Mononuclear cell (primary cell): ENCODE results near the gene SLC26A1. TPM values are rescaled to one million over a fixed set of nuclear protein-coding genes. Genes with fewer than 3 reads are reported as not detected.

Source experiments
- H3K27me3 ChIP-seq: 2 replicates; pipeline ENCODE4 v1.6.0; 2011; ENCODE audit warnings: low read length, control low read depth; ENCODE audit not compliant: insufficient read depth
- H3K4me1 ChIP-seq: 2 replicates; pipeline ENCODE4 v1.5.1; 2011; ENCODE audit warnings: mild to moderate bottlenecking, low read length, control low read depth; ENCODE audit not compliant: insufficient read depth
- H3K4me3 ChIP-seq: 2 replicates; pipeline ENCODE4 v1.5.1; 2011; ENCODE audit warnings: mild to moderate bottlenecking, low read length, moderate library complexity
- H3K9me3 ChIP-seq: 2 replicates; pipeline ENCODE4 v1.5.1; 2011; ENCODE audit warnings: low read depth, mild to moderate bottlenecking, control low read depth, low read length
- total RNA-seq: library from RNA; depleted of rRNA; stranded (reverse); fragments of >200 nt; gene quantifications from one replicate; pipeline ENCODE4 v1.2.3, GENCODE V29; 2012

Gene SLC26A1
- total RNA-seq, 1 donor: 0.10 TPM

GRCh38 chr4:963276-964225 lies 29.7 kb downstream of the SLC26A1 start:
- no peaks in the 10 kb centered on the region for H3K9me3 ChIP-seq
- H3K4me3 ChIP-seq: no peak overlapping the region
- peaks cover 4% of the 10 kb centered on the region for H3K4me1 ChIP-seq
- H3K27me3 ChIP-seq: no peaks in the 10 kb centered on the region

GRCh38 chr4:962231-963208 lies 30.7 kb downstream of the SLC26A1 start:
- H3K4me1 ChIP-seq: no peaks in the 10 kb centered on the region
- H3K9me3 ChIP-seq: no peaks in the 10 kb centered on the region
- no peaks in the 10 kb centered on the region for H3K27me3 ChIP-seq
- H3K4me3 ChIP-seq: no peak overlapping the region

DNA sequence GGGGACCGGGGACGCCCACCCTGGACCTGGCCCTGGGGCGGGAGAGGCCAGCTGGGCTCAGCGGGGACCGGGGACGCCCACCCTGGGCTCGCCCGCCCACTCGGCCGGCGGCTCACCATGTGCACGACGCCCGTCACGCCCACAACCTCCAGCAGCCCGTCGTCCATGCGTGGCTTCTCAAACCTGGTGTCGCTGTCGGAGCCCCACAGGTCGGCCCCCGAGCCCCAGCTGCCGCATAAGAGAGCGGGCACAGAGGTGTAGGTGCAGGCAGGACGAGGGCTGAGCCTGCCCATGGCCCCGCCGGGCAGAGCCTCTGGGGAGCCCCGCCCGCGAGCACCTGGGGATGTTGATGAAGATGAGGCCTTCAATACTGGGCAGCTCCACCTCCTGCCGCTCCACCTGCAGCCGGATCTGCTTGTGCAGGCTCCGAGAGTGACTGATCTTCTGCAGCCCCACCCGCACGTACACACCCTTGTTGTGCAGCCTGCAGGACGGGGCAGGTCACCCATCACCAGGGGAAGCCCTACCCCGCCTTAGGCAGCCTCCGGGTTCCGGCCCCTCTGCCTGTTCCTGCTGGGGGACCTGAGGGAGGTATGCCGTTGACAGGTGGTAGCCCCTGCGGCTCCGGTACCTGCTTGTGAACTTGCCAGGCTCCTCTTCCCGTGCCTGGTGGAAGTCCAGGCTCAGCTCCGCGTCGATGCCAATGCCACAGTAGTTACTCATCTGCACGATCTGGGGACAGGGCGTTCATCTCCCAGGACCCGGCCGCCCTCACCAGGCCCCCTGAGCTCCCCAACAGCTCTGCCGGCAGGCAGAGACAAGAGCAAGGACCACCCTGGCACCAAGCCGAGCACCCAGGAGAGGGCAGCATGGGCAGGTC lies 31.6 kb downstream of the SLC26A1 start:
- Histone ChIP-seq H3K4me3 (no peak overlapping the region), H3K27me3 (no peaks in the 10 kb centered on the region), H3K4me1 (no peaks in the 10 kb centered on the region), H3K9me3 (no peaks in the 10 kb centered on the region)

DNA sequence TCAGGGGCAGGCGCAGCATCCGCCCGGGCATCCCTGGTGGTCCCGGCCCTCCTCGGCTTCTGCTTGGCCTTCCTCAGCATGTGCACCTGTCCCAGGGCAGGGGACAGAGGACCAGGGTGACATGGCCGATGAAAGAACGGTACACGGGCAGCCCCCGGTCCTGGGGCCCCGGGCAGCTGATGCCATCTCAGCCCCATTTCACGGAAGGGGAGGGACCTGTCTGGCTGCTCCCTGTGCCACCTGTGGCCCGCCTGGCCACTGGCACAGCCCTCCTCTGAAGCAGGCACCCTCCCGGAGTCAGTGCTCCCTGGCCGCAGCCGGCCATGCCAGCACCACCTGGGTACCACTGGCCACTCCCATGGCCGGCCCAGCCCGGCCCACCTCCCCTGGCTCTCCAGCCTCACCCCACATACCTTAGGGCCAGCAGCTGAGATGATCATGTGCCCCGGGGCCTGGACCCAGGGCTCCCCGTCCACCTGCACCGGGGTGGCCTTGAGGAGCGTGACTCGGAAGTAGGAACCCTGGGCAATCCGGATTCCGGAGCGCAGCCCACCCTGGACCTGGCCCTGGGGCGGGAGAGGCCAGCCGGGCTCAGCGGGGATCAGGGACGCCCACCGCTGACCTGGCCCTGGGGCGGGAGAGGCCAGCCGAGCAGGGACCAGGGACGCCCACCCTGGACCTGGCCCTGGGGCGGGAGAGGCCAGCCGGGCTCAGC lies 32.4 kb downstream of the SLC26A1 start:
- H3K4me1 ChIP-seq: no peaks in the 10 kb centered on the region
- no peaks in the 10 kb centered on the region for H3K27me3 ChIP-seq
- H3K9me3 ChIP-seq: no peaks in the 10 kb centered on the region
- H3K4me3 ChIP-seq: no peak overlapping the region

GRCh38 chr4:960140-960635 lies 33.0 kb downstream of the SLC26A1 start:
- H3K4me1 ChIP-seq: no peaks in the 10 kb centered on the region
- no peak overlapping the region for H3K4me3 ChIP-seq
- H3K9me3 ChIP-seq: no peaks in the 10 kb centered on the region
- H3K27me3 ChIP-seq: no peaks in the 10 kb centered on the region

GRCh38 chr4:959338-960139 lies 33.7 kb downstream of the SLC26A1 start:
- Histone ChIP-seq H3K27me3 (no peaks in the 10 kb centered on the region), H3K4me3 (no peak overlapping the region), H3K9me3 (no peaks in the 10 kb centered on the region), H3K4me1 (no peaks in the 10 kb centered on the region)

- H3K4me1 ChIP-seq: no peaks in the 10 kb centered on the region
- no peak overlapping the region for H3K4me3 ChIP-seq
- H3K27me3 ChIP-seq: no peaks in the 10 kb centered on the region
- H3K9me3 ChIP-seq: no peaks in the 10 kb centered on the region
Observed at GRCh38 chr4:958696-959337, 34.4 kb downstream of the SLC26A1 start.

- Histone ChIP-seq H3K4me3 (no peak overlapping the region), H3K4me1 (no peaks in the 10 kb centered on the region), H3K9me3 (no peaks in the 10 kb centered on the region), H3K27me3 (no peaks in the 10 kb centered on the region)
Observed at GRCh38 chr4:958314-958665, 34.9 kb downstream of the SLC26A1 start.

- H3K9me3 ChIP-seq: no peaks in the 10 kb centered on the region
- no peak overlapping the region for H3K4me3 ChIP-seq
- no peaks in the 10 kb centered on the region for H3K4me1 ChIP-seq
- no peaks in the 10 kb centered on the region for H3K27me3 ChIP-seq
Observed at GRCh38 chr4:957581-958313, 35.5 kb downstream of the SLC26A1 start.

- no peaks in the 10 kb centered on the region for H3K9me3 ChIP-seq
- H3K4me1 ChIP-seq: no peaks in the 10 kb centered on the region
- no peaks in the 10 kb centered on the region for H3K27me3 ChIP-seq
- no peak overlapping the region for H3K4me3 ChIP-seq
Observed at GRCh38 chr4:957231-957580, 36.0 kb downstream of the SLC26A1 start.

GRCh38 chr4:956531-957230 lies 36.5 kb downstream of the SLC26A1 start:
- Histone ChIP-seq H3K4me3 (no peak overlapping the region), H3K9me3 (no peaks in the 10 kb centered on the region), H3K27me3 (no peaks in the 10 kb centered on the region), H3K4me1 (no peaks in the 10 kb centered on the region)

DNA sequence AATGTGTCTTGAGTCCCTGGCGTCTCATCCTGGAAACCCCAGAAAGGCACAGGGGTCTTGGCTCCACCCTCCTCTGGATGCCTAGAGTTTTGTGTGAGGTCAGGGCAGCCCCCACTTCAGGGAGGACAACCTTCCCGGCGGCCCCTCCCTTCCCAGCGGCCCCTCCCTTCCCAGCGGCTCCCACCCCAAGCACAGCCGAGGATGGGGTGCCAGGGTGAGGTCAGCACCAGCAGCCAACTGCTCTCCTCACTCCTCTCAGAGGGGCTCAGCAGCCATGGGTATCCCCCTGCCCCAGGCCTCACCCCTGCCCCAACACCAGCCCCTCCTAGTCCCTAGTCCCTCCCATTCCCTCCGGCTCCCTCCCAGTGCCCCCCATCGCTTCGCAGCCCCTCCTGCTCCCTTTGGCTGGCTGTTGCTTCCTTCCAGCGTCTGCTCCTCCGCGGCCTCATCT lies 37.2 kb downstream of the SLC26A1 start:
- Histone ChIP-seq H3K27me3 (no peaks in the 10 kb centered on the region), H3K9me3 (no peaks in the 10 kb centered on the region), H3K4me3 (no peak overlapping the region), H3K4me1 (no peaks in the 10 kb centered on the region)
